ENCODE measurements around the gene TEFM.
"Not testable (repeated sequence)": the region's sequence is repeated elsewhere in the genome, so short reads cannot be mapped to it uniquely, and the experiment has no call there.

Gene TEFM

GRCh38 chr17:30921544-30922196 is 15.6 kb upstream of the TEFM start, which contains the start of gene ADAP2:
Gene ADAP2, plus strand, starts transcription at chr17:30921945. Its CDS starts 70 bp downstream, at chr17:30922015.
- peak; percentile 69 for DNase-seq (ENCODE audit: extremely low spot score)
- CTCF ChIA-PET = interaction anchor here (1.5 to 2.1 kb wide), 3 partner anchors 11 to 18 kb away, joined by 3 to 6 read pairs (median 4); no protein-coding TSS in a partner anchor
- POLR2A ChIA-PET = no interaction called here
- TF ChIP-seq CTCF (IDR thresholded peaks at IDR 0.05; ENCODE audit: control extremely low read depth, extremely low read depth, low read depth, missing control alignments) = no peak

- TF ChIP-seq CTCF (IDR thresholded peaks at IDR 0.05; ENCODE audit: control extremely low read depth, extremely low read depth, low read depth, missing control alignments) = no peak
- ChIA-PET POLR2A (no interaction called here), CTCF (interaction anchor here (1.8 to 2.1 kb wide), 2 partner anchors 10 to 14 kb away, joined by 4 to 6 read pairs; no protein-coding TSS in a partner anchor)
- no peak for DNase-seq (ENCODE audit: extremely low spot score)
These were observed 14.9 kb upstream of the TEFM start for GRCh38 chr17:30920683-30921543.

- no peak for TF ChIP-seq CTCF (IDR thresholded peaks at IDR 0.05; ENCODE audit: control extremely low read depth, extremely low read depth, low read depth, missing control alignments)
These were observed 14.2 kb upstream of the TEFM start for GRCh38 chr17:30920282-30920681.

GRCh38 chr17:30917050-30917449 is 11.0 kb upstream of the TEFM start:
- no peak for TF ChIP-seq CTCF (IDR thresholded peaks at IDR 0.05; ENCODE audit: control extremely low read depth, extremely low read depth, low read depth, missing control alignments)
- ChIA-PET CTCF (interaction anchor here (1.2 to 3.3 kb wide), 4 partner anchors 10 to 21 kb away, joined by 3 to 7 read pairs (median 6); partner anchors contain the start of gene TEFM), POLR2A (no interaction called here)
- DNase-seq (ENCODE audit: extremely low spot score) = no peak

More at GRCh38 chr17:30920282-30920681, 14.2 kb upstream of the TEFM start:
- ChIA-PET CTCF (no interaction called here), POLR2A (interaction anchor here (0.6 kb wide), 1 partner anchor 114 kb away, joined by 5 read pairs; no protein-coding TSS in a partner anchor)
- DNase-seq (ENCODE audit: extremely low spot score) = no peak

GRCh38 chr17:30915833-30916611 is 10.0 kb upstream of the TEFM start:
- POLR2A ChIA-PET = no interaction called here
- TF ChIP-seq CTCF (IDR thresholded peaks at IDR 0.05; ENCODE audit: control extremely low read depth, extremely low read depth, low read depth, missing control alignments) = no peak

GRCh38 chr17:30913955-30914354 is 7.9 kb upstream of the TEFM start:
- ChIA-PET POLR2A (no interaction called here), CTCF (interaction anchor here (1.3 to 2.8 kb wide), 3 partner anchors 11 to 18 kb away, joined by 3 to 13 read pairs (median 4); no protein-coding TSS in a partner anchor)
- TF ChIP-seq CTCF (IDR thresholded peaks at IDR 0.05; ENCODE audit: control extremely low read depth, extremely low read depth, low read depth, missing control alignments) = peak; percentile 2
- no peak for DNase-seq (ENCODE audit: extremely low spot score)

More at GRCh38 chr17:30915833-30916611, 10.0 kb upstream of the TEFM start:
- CTCF ChIA-PET = interaction anchor here (0.8 to 3.3 kb wide), 4 partner anchors 10 to 299 kb away, joined by 3 to 13 read pairs (median 6); partner anchors contain the start of gene TEFM
- DNase-seq (ENCODE audit: extremely low spot score) = no peak

- POLR2A ChIA-PET; DNase-seq (ENCODE audit: extremely low spot score): not testable (repeated sequence)
- CTCF ChIA-PET = interaction anchor here (0.8 to 1.5 kb wide), 4 partner anchors 11 to 39 kb away, joined by 3 to 4 read pairs (median 4); partner anchors contain the start of gene ADAP2
These were observed 4.1 kb upstream of the TEFM start for GRCh38 chr17:30910151-30910550.
